ENCODE data around the gene PRPH2.
"Not testable (repeated sequence)": the region's sequence is repeated elsewhere in the genome, so short reads cannot be mapped to it uniquely, and the experiment has no call there.

GRCh38 chr6:42733867-42734481, 11.6 kb upstream of the PRPH2 start:
- TF ChIP-seq, protein P1, sequence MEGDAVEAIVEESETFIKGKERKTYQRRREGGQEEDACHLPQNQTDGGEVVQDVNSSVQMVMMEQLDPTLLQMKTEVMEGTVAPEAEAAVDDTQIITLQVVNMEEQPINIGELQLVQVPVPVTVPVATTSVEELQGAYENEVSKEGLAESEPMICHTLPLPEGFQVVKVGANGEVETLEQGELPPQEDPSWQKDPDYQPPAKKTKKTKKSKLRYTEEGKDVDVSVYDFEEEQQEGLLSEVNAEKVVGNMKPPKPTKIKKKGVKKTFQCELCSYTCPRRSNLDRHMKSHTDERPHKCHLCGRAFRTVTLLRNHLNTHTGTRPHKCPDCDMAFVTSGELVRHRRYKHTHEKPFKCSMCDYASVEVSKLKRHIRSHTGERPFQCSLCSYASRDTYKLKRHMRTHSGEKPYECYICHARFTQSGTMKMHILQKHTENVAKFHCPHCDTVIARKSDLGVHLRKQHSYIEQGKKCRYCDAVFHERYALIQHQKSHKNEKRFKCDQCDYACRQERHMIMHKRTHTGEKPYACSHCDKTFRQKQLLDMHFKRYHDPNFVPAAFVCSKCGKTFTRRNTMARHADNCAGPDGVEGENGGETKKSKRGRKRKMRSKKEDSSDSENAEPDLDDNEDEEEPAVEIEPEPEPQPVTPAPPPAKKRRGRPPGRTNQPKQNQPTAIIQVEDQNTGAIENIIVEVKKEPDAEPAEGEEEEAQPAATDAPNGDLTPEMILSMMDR (IDR thresholded peaks at IDR 0.05), result not testable (repeated sequence)
- TF ChIP-seq POLR2AphosphoS5 (IDR thresholded peaks at IDR 0.05) (peak in 1 of 2 donors; percentile 25), POLR2A (IDR thresholded peaks at IDR 0.05) (peak in 1 of 4 donors; percentile 20)
- TF ChIP-seq EP300 (IDR thresholded peaks at IDR 0.05), result not testable (repeated sequence)

Data from upper lobe of left lung (tissue), 4 donors.